ENCODE data around the gene FAM107B.

GRCh38 chr10:14820775-14821154 is 46.1 kb upstream of the FAM107B start:
- TF ChIP-seq, protein P1, sequence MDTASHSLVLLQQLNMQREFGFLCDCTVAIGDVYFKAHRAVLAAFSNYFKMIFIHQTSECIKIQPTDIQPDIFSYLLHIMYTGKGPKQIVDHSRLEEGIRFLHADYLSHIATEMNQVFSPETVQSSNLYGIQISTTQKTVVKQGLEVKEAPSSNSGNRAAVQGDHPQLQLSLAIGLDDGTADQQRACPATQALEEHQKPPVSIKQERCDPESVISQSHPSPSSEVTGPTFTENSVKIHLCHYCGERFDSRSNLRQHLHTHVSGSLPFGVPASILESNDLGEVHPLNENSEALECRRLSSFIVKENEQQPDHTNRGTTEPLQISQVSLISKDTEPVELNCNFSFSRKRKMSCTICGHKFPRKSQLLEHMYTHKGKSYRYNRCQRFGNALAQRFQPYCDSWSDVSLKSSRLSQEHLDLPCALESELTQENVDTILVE (CRISPR knock-in tag; IDR thresholded peaks at IDR 0.05) = no peak
- TF ChIP-seq ZFP36L2 (CRISPR knock-in tag; IDR thresholded peaks at IDR 0.05) (no peak), HDAC6 (IDR thresholded peaks at IDR 0.05; ENCODE audit: low read depth, low read length) (no peak), CTCF (CRISPR knock-in tag; IDR thresholded peaks at IDR 0.05) (no peak), CREB1 (IDR thresholded peaks at IDR 0.05) (no peak), CREB1 (CRISPR knock-in tag; IDR thresholded peaks at IDR 0.05) (no peak), GABPB1 (CRISPR knock-in tag; IDR thresholded peaks at IDR 0.05) (no peak), ZNF451 (CRISPR knock-in tag; IDR thresholded peaks at IDR 0.05) (no peak)
